Measurements from ENCODE around the gene HIP1. TPM values are rescaled to one million over a fixed set of nuclear protein-coding genes. Genes with fewer than 3 reads are reported as not detected.

HIP1 gene
- total and polyA plus RNA-seq, 4 donors = 10.2 to 51.2 (median 28.6) TPM

- H3K36me3 ChIP-seq (ENCODE audit: control insufficient read depth in 4 of 4, insufficient read depth in 4 of 4, low read length in 4 of 4) = peaks cover 0 to 3% (median 0%) of the 10 kb centered on the region in 4 donors
- peaks cover 0 to 24% (median 9%) of the 10 kb centered on the region in 5 donors for H3K4me1 ChIP-seq (ENCODE audit: control insufficient read depth in 5 of 5, insufficient read depth in 5 of 5, low read length in 5 of 5)
- H3K9me3 ChIP-seq (ENCODE audit: control insufficient read depth in 4 of 4, insufficient read depth in 3 of 4, low read length in 3 of 4) = no peaks in the 10 kb centered on the region
- ATAC-seq (ENCODE audit: insufficient read depth, low FRiP score) = no peak
- H3K27me3 ChIP-seq (ENCODE audit: control insufficient read depth in 3 of 3, insufficient read depth in 3 of 3, low read length in 2 of 3) = no peaks in the 10 kb centered on the region
- 62 to 82% methylated on average over 4 of the region's 4 CpGs for WGBS, 2 donors
- H3K9ac ChIP-seq (ENCODE audit: insufficient read depth in 1 of 2, low read length in 2 of 2) = no peak overlapping the region
- H3K27ac ChIP-seq (ENCODE audit: low read depth in 1 of 2, low read length in 1 of 2) = no peak overlapping the region
- DNase-seq = no peak
- no peak for TF ChIP-seq CTCF (IDR thresholded peaks at IDR 0.05; ENCODE audit: control extremely low read depth, extremely low read depth)
- no peak overlapping the region for H3K4me3 ChIP-seq
These were observed 119.1 kb downstream of the HIP1 start for GRCh38 chr7:75619636-75620035.

- DNase-seq (peak in 2 of 3 donors; percentile 29 to 52), ATAC-seq (ENCODE audit: insufficient read depth, low FRiP score) (peak; percentile 95)
- H3K27me3 ChIP-seq (ENCODE audit: control insufficient read depth in 3 of 3, insufficient read depth in 3 of 3, low read length in 2 of 3) = no peaks in the 10 kb centered on the region
- H3K9ac ChIP-seq (ENCODE audit: insufficient read depth in 1 of 2, low read length in 2 of 2) = no peak overlapping the region
- TF ChIP-seq CTCF (IDR thresholded peaks at IDR 0.05; ENCODE audit: control extremely low read depth, extremely low read depth) = no peak
- H3K4me1 ChIP-seq (ENCODE audit: control insufficient read depth in 5 of 5, insufficient read depth in 5 of 5, low read length in 5 of 5) = peaks cover 0 to 16% (median 0%) of the 10 kb centered on the region in 5 donors
- H3K9me3 ChIP-seq (ENCODE audit: control insufficient read depth in 4 of 4, insufficient read depth in 3 of 4, low read length in 3 of 4) = no peaks in the 10 kb centered on the region
- WGBS, 2 donors = 23 to 39% methylated on average over 12 of the region's 12 CpGs
- H3K27ac ChIP-seq (ENCODE audit: low read depth in 1 of 2, low read length in 1 of 2) = peak overlapping the region in 1 of 2 donors; percentile 77
- no peak overlapping the region for H3K4me3 ChIP-seq
- peaks cover 0 to 3% (median 1%) of the 10 kb centered on the region in 4 donors for H3K36me3 ChIP-seq (ENCODE audit: control insufficient read depth in 4 of 4, insufficient read depth in 4 of 4, low read length in 4 of 4)
These were observed 121.0 kb downstream of the HIP1 start for GRCh38 chr7:75617634-75618234.

- Histone ChIP-seq H3K4me1 (ENCODE audit: control insufficient read depth in 5 of 5, insufficient read depth in 5 of 5, low read length in 5 of 5) (peaks cover 0 to 21% (median 0%) of the 10 kb centered on the region in 5 donors), H3K36me3 (ENCODE audit: control insufficient read depth in 4 of 4, insufficient read depth in 4 of 4, low read length in 4 of 4) (peaks cover 0 to 2% (median under 1%) of the 10 kb centered on the region in 4 donors), H3K27ac (ENCODE audit: low read depth in 1 of 2, low read length in 1 of 2) (peak overlapping the region in 1 of 2 donors; percentile 52), H3K4me3 (no peak overlapping the region), H3K9me3 (ENCODE audit: control insufficient read depth in 4 of 4, insufficient read depth in 3 of 4, low read length in 3 of 4) (no peaks in the 10 kb centered on the region), H3K27me3 (ENCODE audit: control insufficient read depth in 3 of 3, insufficient read depth in 3 of 3, low read length in 2 of 3) (no peaks in the 10 kb centered on the region), H3K9ac (ENCODE audit: insufficient read depth in 1 of 2, low read length in 2 of 2) (no peak overlapping the region)
- ATAC-seq (ENCODE audit: insufficient read depth, low FRiP score) (no peak), DNase-seq (no peak)
- WGBS, 2 donors = 69 to 81% methylated on average over 7 to 9 of the region's 9 CpGs
- no peak for TF ChIP-seq CTCF (IDR thresholded peaks at IDR 0.05; ENCODE audit: control extremely low read depth, extremely low read depth)
These were observed 122.1 kb downstream of the HIP1 start for GRCh38 chr7:75616421-75617167.
